Measurements from ENCODE around the gene TLK2.

DNA sequence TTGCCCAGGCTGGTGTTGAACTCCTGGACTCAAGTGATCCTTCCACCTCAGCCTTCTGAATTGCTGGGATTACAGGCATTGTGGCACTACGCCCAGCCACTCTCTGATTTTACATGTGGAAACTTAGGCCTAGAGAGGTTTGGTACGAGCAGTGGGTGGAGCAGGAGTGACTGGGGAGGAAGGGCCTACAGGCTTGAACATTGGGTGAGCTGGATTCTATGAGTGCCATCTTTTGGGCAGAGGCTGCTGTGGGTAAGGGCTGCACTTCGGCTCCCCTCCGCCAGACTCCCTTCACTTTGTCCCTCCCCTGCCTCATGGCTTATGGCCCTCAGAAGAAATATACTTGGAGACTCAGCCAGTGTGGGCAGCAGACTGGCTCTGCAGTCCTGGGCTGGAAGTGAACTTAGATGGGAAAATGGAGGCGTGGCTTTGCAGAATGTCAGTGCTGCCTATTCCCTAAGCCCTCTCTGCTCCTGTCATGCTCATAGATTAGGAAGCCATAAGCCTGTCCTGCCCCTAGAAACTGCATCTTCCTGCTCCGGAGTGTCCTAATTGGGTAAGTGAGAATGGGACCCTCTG, 139.4 kb downstream of the TLK2 start:
- TF ChIP-seq, protein P1, sequence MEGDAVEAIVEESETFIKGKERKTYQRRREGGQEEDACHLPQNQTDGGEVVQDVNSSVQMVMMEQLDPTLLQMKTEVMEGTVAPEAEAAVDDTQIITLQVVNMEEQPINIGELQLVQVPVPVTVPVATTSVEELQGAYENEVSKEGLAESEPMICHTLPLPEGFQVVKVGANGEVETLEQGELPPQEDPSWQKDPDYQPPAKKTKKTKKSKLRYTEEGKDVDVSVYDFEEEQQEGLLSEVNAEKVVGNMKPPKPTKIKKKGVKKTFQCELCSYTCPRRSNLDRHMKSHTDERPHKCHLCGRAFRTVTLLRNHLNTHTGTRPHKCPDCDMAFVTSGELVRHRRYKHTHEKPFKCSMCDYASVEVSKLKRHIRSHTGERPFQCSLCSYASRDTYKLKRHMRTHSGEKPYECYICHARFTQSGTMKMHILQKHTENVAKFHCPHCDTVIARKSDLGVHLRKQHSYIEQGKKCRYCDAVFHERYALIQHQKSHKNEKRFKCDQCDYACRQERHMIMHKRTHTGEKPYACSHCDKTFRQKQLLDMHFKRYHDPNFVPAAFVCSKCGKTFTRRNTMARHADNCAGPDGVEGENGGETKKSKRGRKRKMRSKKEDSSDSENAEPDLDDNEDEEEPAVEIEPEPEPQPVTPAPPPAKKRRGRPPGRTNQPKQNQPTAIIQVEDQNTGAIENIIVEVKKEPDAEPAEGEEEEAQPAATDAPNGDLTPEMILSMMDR (IDR thresholded peaks at IDR 0.05) = no peak
- TF ChIP-seq POLR2A (IDR thresholded peaks at IDR 0.05) = no peak
